KOPT-K1 (cell line): Measurements from ENCODE around the gene ATG9A.

Source experiments
- H3K27ac ChIP-seq: fragments of 200-600 bp; sonication (generic); 2 replicates; pipeline ENCODE4 v1.5.1; 2016; ENCODE audit warnings: antibody characterized with exemption, mild to moderate bottlenecking, low read depth, low read length; ENCODE audit not compliant: poor library complexity, severe bottlenecking
- H3K36me3 ChIP-seq: fragments of 200-600 bp; sonication (generic); 2 replicates; pipeline ENCODE4 v1.5.1; 2017; ENCODE audit warnings: antibody characterized with exemption, mild to moderate bottlenecking, low read length, moderate library complexity; ENCODE audit not compliant: insufficient read depth
- H3K9me3 ChIP-seq: fragments of 200-600 bp; sonication (generic); 2 replicates; pipeline ENCODE4 v1.5.1; 2017; ENCODE audit warnings: antibody characterized with exemption, low read length, mild to moderate bottlenecking; ENCODE audit not compliant: insufficient read depth, poor library complexity, severe bottlenecking

Gene ATG9A

DNA sequence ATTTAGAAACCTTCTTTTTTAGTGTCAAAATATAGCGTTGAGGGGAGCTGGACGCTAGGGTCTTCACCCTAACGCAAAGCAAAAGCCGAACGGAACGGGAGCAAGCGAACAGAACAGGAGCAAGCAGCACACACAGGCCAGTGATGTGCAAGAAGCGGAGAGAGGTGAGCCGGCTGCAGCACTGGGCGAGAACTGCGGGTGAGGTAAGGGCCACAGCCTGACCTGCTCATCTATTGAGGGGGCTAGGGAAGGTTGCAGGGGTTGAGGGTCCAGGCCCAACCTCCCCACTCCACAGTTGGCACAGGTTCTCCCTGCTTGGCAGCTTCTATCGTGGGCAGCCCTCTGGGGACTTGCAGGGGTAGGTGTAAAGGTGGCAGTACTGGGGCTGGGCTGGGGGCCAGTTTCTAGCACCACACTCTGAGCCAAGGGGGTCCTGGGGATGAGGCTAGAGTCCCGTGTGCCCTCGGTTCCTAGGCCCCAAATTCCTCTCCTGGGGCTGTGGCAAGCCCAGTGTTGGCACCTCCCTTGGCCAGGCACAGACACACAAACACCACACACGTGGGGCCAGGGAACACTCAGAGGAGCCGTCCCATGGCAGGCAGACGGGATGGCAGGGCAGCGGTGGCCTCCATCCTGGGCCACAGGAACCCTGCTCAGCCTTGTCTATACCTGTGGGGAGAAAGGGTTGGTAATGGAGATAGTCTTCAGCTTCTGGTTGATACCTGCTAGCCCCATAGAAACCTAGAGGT lies 9.5 kb downstream of the ATG9A start:
- Histone ChIP-seq H3K36me3 (peaks cover 55% of the 10 kb centered on the region), H3K27ac (no peak overlapping the region), H3K9me3 (no peaks in the 10 kb centered on the region)

DNA sequence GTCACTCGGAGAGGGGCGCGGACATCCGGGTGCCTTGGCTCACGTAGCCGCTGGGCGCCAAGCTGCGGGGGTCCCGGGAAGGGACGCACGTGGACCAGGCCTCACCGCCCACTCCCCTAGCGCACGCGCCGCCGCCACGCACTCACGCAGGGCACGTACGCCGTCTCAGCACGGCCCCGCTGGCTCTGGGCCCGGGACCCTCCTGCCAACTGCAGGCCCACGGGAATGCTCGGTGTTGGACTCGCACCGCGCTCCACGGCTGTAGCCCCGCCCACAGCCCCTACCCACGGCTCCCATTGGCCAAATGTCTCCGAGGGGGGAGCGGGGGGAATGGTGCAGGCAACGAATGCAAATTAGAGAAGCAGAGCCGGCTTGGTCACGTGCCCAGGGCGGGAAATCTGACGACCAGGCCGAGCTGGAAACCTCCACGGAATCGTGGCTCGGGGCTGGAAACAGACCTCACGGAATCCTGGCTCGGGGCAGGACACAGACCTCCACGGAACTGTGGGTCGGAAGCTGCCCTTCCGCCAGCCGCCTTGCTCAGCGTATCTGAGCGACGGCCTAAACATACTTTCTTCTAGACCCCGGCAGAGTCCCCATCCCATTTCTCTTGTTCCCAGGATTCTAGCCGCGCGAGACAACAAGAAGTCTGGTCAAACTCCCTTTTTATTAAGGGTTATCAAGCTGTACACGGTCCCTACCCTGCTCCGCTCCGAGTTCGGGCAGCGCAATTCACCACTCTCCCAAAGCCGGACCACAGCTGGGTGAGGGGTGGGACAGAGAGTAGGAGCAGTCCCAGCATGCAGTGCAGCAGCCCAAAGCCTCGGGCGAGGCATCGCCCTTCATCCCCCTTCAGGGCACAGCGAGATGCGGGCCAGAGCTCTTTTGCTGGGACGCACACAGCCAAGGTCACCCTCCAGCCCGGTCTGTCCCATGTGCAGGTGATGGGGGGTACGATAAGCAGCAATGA lies 10.4 kb downstream of the ATG9A start, which contains the start of gene ABCB6:
Gene ABCB6 (minus strand): TSS at position 227 of the 970 bp plus-strand sequence. CDS start 285 bp downstream, outside the sequence.
- Histone ChIP-seq H3K27ac (no peak within 1 kb of the TSS), H3K36me3 (peaks cover 52% of the 10 kb centered on the region), H3K9me3 (no peaks in the 10 kb centered on the region)

DNA sequence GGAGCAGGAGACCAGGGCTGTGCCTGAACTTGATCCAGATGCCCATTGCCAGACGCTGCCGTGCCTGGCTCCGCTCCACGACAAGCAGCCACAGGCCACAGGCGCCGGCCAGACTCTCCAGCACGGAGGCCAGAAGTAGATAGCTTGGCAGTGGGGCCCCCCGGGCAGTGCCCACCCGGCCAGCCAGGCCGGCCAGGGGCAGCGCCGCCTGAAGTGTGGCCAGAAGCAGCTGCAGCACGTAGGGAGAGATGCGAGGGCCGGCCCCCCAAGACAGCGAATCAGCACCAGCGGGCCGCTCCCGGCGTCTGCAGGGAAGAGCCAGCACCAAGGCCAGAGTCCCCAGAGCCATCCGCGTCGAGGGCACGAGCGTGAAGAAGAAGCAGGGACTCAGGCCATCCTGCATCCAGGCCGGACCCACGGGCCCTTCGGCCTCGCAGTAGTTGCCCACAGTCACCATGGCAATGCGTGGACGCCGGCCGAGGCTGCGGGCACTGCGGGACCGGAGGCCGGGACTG lies 11.2 kb downstream of the ATG9A start:
- Histone ChIP-seq H3K27ac (no peak overlapping the region), H3K9me3 (no peaks in the 10 kb centered on the region), H3K36me3 (peaks cover 52% of the 10 kb centered on the region)

DNA sequence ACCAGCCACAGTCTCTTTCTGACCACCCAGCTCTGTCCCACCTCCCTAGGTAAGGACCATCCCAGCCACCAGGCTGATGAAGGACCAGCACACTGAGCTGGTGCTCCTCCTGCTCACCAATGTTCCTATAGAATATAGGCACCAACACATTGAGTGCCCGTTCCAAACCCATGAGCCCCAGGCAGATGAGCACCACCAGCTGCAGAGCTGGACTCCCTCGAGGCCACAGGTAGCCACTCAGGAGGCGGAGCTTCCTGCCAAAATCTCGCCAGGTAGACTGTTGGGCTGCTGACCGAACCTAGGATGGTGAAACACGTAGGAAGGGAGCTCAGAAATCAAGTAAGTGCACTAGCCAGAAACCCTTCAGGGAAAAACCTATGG lies 12.9 kb downstream of the ATG9A start:
- Histone ChIP-seq H3K36me3 (peaks cover 48% of the 10 kb centered on the region), H3K27ac (no peak overlapping the region)

DNA sequence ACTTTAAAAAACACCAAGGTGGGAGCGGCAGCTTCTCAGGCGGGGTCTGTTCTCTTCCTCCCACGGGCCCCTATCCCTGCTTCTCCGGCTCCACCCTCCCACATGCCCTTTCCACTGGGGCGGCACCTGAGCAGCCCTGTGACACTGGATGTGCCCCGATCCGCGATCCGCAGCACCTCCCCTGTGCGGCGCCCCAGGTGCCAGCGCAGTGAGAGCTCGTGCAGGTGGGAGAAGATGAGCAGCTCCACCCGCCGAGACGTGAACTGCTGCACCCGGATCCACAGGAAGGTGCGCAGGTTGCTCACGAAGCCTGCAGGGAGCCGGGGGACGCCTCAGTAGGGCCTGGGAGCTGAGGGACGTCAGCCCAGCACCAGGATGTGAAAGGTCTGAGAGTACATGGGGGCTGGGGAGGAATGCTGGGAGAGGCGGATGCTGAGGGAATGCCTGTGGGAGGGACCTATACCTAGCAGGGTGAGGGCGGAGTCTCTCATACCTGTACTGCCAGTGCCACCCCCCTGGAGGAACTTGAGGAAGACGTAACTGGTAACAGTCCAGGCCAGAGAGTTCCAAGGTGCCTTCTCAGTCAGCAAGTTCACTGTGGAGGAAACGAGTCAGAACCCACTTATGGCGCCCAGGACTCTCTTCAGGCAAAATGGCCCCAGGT lies 13.4 kb downstream of the ATG9A start:
- no peak overlapping the region for H3K27ac ChIP-seq
- peaks cover 43% of the 10 kb centered on the region for H3K36me3 ChIP-seq
- H3K9me3 ChIP-seq, result no peaks in the 10 kb centered on the region

More for the DNA sequence above, 12.9 kb downstream of the ATG9A start:
- no peaks in the 10 kb centered on the region for H3K9me3 ChIP-seq

DNA sequence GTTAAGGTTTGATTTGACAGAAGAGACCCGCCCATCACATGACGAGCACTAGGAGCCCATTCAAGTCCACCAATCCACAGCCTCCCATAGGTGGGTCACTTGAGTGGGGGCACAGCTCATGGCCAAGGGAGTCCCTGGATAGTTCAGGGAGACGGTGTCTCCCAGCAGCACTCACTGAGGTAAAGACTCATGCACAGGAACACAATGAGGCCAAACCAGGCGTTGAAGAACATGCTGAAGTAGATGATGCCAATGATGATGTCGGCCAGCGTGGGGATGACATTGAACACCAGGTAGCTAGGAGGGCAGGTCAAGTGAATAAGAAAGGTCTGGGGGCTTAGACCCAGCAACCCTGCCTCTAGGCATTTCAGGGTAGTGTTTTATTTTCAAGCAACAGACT lies 14.7 kb downstream of the ATG9A start:
- H3K36me3 ChIP-seq, result peaks cover 38% of the 10 kb centered on the region; the same call in 1 of the 2 replicates

DNA sequence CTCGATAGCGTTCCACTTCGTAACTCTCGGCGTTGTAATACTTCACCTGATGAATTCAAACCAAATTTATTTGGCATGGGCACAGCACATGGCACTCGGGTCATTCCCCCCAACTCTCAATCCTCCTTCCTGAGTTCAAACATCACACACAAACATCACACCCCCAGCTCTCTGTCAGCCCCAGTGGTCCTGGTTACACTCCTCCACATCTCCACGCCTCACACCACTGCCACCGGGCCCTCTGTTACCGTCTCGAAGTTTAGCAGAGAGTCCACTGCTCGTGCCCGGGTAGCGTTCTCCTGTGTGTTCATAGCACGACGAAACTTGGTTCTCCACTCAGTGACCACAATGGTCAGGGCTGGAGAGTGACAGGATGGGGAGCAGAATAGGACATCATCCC lies 15.3 kb downstream of the ATG9A start:
- no peaks in the 10 kb centered on the region for H3K9me3 ChIP-seq
- H3K27ac ChIP-seq, result no peak overlapping the region
- peaks cover 37% of the 10 kb centered on the region; the same call in 1 of the 2 replicates for H3K36me3 ChIP-seq

More for the DNA sequence above, 14.7 kb downstream of the ATG9A start:
- no peak overlapping the region for H3K27ac ChIP-seq
- no peaks in the 10 kb centered on the region for H3K9me3 ChIP-seq

DNA sequence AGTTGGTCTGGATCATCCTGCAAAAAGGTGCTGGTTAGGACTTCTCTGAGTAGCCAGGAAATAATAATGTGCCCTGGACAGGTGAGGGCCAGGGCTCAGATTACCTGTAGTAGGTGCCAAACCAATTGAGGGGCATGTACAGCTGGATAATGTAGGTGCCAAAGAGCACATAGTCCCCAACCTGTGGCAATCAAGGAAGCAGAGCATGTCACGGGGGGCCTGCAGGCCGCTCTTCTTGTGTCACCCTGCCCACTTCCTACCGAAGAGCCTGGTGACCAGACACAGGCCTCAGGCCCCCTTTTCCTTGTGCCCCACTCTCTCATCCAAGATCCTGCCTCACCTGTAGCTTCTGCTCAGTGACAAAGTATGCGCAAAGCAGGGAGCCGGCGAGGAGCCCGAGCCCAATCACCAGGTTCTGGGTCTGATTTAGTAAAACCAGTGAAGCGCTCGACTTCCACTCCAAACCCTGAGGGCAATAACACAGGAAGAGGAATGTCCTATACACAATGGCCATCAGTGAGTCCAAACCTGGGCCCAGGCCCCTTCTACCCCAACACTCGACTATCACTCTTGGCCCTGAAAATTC lies 15.9 kb downstream of the ATG9A start:
- H3K36me3 ChIP-seq, result peaks cover 43% of the 10 kb centered on the region; the same call in 1 of the 2 replicates
- no peak overlapping the region for H3K27ac ChIP-seq
- no peaks in the 10 kb centered on the region for H3K9me3 ChIP-seq

DNA sequence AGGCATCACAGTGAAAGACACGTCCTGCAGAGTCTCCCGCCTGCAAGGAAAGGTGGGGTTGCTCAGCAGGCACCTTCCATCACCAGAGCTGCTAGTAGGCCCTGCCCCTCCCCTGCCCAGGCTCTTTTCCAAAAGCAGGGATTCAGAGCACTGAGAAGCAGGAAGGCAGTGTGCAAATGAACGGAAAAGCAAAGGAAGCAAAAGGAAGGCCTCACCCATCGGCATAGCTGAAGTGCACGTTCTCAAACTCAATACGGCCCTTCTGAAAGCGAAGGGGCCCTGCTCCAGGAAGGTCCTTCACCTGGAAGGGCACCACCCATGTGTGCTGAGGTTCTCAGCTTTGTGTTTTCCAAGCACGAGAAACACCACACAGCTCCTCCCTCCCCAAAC lies 16.4 kb downstream of the ATG9A start:
- peaks cover 49% of the 10 kb centered on the region; the same call in 1 of the 2 replicates for H3K36me3 ChIP-seq
- H3K9me3 ChIP-seq, result no peaks in the 10 kb centered on the region
- H3K27ac ChIP-seq, result no peak overlapping the region

DNA sequence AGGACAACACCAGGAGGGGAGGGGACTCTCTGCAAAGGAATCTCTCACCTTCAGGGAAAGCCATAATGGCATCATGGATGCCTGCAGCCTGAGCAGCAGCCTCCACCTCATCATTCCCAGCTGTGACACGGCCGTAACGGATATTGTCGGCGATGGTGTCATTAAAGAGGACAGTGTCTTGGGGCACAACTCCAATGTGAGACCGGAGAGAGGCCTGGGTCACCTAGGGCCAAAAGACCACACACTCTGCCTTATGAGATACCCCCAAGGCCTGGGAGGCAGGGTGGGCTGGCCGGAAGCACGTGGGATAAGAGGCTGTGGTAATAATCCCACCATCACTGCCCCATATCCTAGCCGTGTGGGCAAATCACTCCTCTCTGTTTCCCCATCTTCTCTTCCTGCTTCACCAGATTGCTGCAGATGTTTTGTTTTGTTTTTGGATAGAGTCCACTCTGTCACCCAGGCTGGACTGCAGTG lies 18.5 kb downstream of the ATG9A start:
- Histone ChIP-seq H3K9me3 (no peaks in the 10 kb centered on the region), H3K36me3 (peaks cover 53% of the 10 kb centered on the region; the same call in 1 of the 2 replicates), H3K27ac (peak overlapping the region; percentile 84)

DNA sequence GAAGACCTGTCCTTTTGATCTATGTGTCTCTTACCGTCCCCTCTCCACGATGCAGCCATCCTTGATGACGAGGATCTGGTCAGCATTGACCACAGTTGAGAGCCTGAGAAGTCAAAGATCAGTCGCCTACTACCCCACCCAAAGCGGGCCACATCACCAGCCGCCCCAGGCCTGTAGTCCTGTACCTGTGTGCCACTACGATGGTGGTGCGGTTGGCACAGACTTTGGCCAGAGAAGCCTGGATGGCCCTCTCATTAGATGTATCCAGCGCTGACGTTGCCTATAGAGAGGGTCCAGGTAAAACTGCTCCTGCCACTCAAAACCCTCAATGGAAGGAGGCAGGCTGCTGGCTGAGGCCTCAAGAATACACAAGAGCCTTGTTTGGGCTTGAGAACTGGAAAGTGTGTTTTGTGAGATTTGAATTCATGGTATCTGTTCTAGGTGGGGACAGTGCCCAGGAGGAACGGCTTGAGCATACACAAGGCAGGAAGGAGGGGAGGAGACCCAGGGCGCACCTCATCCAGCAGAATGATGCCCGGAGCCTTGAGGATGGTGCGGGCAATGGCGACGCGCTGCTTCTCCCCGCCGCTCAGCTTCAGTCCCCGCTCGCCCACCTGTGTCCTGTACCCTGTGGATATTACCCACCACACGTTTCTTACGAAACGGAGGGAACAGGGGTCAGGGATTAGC lies 19.1 kb downstream of the ATG9A start:
- Histone ChIP-seq H3K36me3 (peaks cover 53% of the 10 kb centered on the region; the same call in 1 of the 2 replicates), H3K9me3 (no peaks in the 10 kb centered on the region), H3K27ac (peak overlapping the region; percentile 84)

DNA sequence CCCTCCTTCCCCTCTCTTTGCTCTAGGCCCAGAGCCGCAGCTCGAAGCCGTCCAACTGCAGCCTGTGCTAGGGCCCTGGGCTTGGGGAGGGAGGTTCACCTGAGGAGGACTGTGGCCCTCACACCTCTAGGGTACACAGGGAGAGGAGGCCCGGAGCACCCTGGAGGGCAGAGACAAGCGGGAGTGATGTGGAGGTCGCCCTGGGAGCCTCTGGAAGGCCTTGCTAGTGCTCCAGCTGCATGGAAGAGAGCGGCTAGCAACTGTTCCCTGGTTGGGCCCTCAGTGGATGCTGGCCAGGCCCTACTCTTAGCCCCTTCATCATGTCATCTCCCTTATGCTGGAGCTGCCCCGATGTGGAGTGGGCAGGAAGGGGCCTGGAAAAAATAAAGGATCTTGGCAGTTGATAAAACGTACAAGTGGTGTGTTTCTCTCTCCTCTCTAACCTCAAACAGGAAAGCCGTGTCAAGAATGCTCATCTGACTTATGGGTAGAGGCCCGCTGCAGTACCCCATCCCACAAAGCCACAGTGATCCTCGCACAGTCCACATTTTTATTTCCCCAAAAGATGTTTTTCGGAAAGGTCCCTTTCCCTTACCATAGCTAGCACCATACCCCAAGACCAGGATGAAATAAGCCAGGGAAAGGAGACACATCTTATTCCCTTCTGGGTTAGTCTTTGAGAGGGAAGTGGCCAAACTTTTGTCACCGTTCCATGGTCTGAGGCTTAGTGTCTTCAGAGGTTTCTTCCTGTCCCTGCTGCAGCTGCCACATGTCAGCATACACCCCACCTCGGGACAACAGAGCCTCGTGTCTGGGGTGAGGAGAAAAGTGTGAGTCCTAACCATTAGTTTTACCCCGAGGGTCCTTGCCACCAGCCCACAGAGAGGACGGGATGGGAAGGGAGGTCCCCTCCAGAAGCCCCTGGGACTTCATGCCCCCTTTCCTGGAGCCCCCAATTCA lies 19.9 kb downstream of the ATG9A start:
- Histone ChIP-seq H3K27ac (peak overlapping the region; percentile 84), H3K9me3 (no peaks in the 10 kb centered on the region), H3K36me3 (peaks cover 48% of the 10 kb centered on the region; the same call in 1 of the 2 replicates)
